ENCODE results near the gene C22orf15. TPM values are rescaled to one million over a fixed set of nuclear protein-coding genes. Genes with fewer than 3 reads are reported as not detected.

The C22orf15 gene
- 0.35 TPM in 1 of 2 replicates, not detected in the other for total RNA-seq

GRCh38 chr22:23762842-23763578 lies at the start of gene C22orf15:
TSS of gene C22orf15 (plus strand) at chr22:23762990. CDS start at chr22:23763307, 317 bp downstream.

GRCh38 chr22:23750714-23751440 lies 11.9 kb upstream of the C22orf15 start, which contains the start of gene ZNF70:
TSS of gene ZNF70 (minus strand) at chr22:23751112. CDS start at chr22:23745140, 5,972 bp downstream.

GRCh38 chr22:23754220-23754919 lies 8.4 kb upstream of the C22orf15 start, which contains the start of gene VPREB3:
TSS of gene VPREB3 (minus strand) at chr22:23754425. CDS start at chr22:23754363, 62 bp downstream.

GRCh38 chr22:23767673-23768548 lies 5.1 kb downstream of the C22orf15 start, which contains the start of gene CHCHD10:
TSS of gene CHCHD10 (minus strand) at chr22:23767972. CDS start at chr22:23767874, 98 bp downstream.

GRCh38 chr22:23772649-23773473 lies 10.1 kb downstream of the C22orf15 start, which contains the start of gene MMP11:
TSS of gene MMP11 (plus strand) at chr22:23772849. CDS start at chr22:23772871, 22 bp downstream.

GRCh38 chr22:23786752-23787599 lies 24.2 kb downstream of the C22orf15 start, which contains the start of gene SMARCB1:
TSS of gene SMARCB1 (plus strand) at chr22:23786966. CDS start at chr22:23787170, 204 bp downstream.

Other genes with a start within 250 kb of the C22orf15 start
- gene IGLL1, start 182.7 kb upstream of the C22orf15 start, total RNA-seq: not detected in 2 replicates
- gene DRICH1, start 130.7 kb upstream of the C22orf15 start, total RNA-seq: not detected in 2 replicates
- not detected in 2 replicates for gene RGL4, start 72.0 kb upstream of the C22orf15 start, total RNA-seq
- gene ZNF70, start 11.9 kb upstream of the C22orf15 start, total RNA-seq: 1.4 and 1.6 TPM in 2 replicates
- gene VPREB3, start 8.6 kb upstream of the C22orf15 start, total RNA-seq: not detected in 2 replicates
- 0.98 and 7.2 TPM in 2 replicates for gene CHCHD10, start 5.0 kb downstream of the C22orf15 start, total RNA-seq
- 0.46 and 1.3 TPM in 2 replicates for gene MMP11, start 9.9 kb downstream of the C22orf15 start, total RNA-seq
- 89.9 and 90.7 TPM in 2 replicates for gene SMARCB1, start 24.0 kb downstream of the C22orf15 start, total RNA-seq
- gene DERL3, start 76.0 kb downstream of the C22orf15 start, total RNA-seq: 1.4 and 2.8 TPM in 2 replicates
- 4.1 and 10.6 TPM in 2 replicates for gene SLC2A11, start 94.9 kb downstream of the C22orf15 start, total RNA-seq
- 1,048 and 1,082 TPM in 2 replicates for gene MIF, start 131.4 kb downstream of the C22orf15 start, total RNA-seq
- 0.99 and 2.1 TPM in 2 replicates for gene GSTT2B, start 198.2 kb downstream of the C22orf15 start, total RNA-seq
- gene DDTL, start 203.9 kb downstream of the C22orf15 start, total RNA-seq: not detected in 2 replicates
- gene DDT, start 211.5 kb downstream of the C22orf15 start, total RNA-seq: 130 and 138 TPM in 2 replicates
- not detected in 2 replicates for gene GSTT2, start 217.1 kb downstream of the C22orf15 start, total RNA-seq
- not detected in 2 replicates for gene GSTT4, start 242.5 kb downstream of the C22orf15 start, total RNA-seq
- gene CABIN1, start 248.3 kb downstream of the C22orf15 start, total RNA-seq: 24.2 and 28.4 TPM in 2 replicates